NK-92 treated with Interleukin-12 subunit alpha and Interleukin-12 subunit beta, amount 100 ng/mL, for 24 hours (cell line): ENCODE data around the gene ETFDH.
"Not testable (repeated sequence)": the region's sequence is repeated elsewhere in the genome, so short reads cannot be mapped to it uniquely, and the experiment has no call there.

ENCODE experiments used
- DNase-seq: peaks from one replicate; lab custom pipeline; 2025; lab: John Stamatoyannopoulos, UW

The ETFDH gene

DNA sequence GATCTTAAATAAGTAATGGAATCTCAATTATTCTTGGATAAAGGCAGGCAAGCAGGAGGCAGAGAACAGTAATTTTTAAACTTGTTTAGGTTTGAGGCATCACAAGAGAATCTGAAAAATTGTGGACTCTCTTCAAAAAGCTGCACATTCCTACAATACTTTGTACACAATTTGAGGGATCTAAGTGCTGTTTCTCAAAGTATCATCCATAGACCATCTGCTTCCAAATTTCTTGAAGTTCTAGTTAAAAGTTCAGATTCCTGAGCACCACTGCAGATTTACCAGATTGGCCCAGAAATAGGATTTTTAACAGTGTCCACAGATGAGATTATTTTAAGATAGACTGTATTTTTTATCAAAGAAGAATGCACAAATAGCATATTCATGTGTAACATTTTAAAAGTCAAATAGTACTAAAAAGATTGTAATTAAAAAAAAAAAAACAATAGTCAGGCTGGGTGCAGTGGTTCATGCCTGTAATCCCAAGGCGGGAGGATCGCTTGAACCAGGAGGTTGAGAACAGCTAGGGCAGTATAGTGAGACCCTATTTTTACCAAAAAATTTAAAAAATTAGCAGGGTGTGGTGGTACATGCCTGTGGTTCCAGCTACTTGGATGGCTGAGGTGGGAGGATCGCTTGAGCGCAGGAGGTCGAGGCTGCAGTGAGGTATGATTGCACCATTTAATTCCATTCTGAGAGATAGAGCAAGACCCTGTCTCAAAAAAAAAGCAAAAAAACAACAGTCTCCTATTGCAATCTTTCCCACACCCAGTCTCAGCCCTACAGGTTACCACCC lies 82.5 kb downstream of the ETFDH start:
- DNase-seq: no peak

DNA sequence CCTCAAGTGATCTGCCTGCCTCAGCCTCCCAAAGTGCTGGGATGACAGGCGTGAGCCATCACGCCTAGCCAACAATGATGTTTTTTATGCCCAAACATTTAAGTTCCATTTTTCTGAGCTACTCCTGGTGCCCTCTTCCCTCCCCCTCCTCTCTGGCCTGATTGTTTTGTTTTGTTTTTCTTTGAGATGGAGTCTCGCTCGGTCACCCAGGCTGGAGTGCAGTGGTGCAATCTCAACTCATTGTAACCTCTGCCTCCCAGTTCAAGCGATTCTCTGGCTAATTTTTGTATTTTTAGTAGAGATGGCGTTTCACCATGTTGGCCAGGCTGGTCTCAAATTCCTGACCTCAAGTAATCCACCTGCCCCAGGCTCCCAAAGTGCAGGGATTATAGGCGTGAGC lies 83.7 kb downstream of the ETFDH start:
- DNase-seq: not testable (repeated sequence)

DNA sequence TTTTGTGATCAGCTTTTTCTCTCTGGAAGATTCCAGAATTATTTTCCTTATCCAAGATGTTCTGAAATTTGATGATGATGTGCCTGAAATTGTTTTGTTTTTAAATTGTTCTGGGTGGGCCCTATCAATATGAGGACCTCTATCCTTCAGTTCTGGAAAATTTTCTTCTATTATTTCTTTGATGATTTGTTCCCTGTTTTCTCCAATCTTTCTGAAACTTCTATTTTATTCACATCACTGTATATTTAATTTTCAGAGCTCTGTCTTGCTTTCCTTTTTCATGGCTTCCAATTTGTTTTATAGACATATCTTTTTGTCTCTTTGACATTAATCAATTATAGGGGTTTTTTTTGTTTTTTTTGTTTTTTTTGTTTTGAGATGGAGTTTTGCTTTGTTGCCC lies 84.5 kb downstream of the ETFDH start:
- no peak for DNase-seq

DNA sequence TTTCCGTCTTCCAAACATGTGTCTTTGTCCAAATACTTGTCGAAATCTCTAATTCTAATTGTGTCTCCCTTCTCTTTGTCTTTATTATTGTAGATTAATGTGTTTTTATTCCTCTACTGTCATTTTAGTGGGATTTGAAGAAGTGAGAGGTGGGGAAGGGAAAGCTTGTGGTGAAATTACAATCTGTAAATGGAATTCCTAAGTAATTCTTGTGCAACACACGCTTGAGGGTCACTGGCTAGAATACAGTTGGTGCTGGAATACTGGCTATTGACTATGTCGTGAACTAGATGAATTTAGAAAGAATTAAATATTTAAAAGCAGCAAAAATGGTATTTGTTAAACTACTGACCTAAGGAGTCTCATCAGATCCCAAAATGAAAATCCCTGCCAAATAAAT lies 86.0 kb downstream of the ETFDH start:
- no peak for DNase-seq

DNA sequence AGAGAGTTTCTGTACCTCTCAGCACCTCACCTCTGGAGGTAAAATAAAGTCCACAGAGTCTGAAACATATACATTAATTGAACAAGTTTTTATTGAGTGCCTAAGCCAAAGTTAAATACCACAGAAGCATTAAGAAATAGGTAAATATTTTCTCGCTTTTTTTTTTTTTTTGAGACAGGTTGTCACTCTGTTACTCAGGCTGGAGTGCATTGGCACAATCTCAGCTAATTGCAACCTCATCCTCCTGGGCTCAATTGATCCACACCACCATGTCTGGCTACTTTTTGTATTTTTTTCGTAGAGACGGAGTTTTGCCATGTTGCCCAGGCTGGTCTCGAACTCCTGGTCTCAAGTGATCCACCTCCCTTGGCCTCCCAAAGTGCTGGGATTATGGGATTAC lies 86.6 kb downstream of the ETFDH start:
- DNase-seq: no peak
